Right lobe of liver (tissue), 4 donors: ENCODE results near the gene PFKP.

Experiments used
- CTCF ChIP-seq, 4 donors: fragments of 200-600 bp in 3 of 4; fragments of 450-650 bp in 1 of 4; IDR thresholded peaks; one replicate each; pipeline versions ENCODE4 v1.5.1 to v1.8.0; 2016 to 2022; ENCODE audit warnings: antibody characterized with exemption in 4 of 4, mild to moderate bottlenecking in 2 of 4
- POLR2A ChIP-seq: fragments of 450-650 bp; IDR thresholded peaks from one replicate; pipeline ENCODE4 v1.6.1; 2017; ENCODE audit warnings: antibody characterized with exemption, mild to moderate bottlenecking
- donor health status: DM: no; HTN: no; CAD: no.
- donor health status: DM: no; HTN: no; CAD: no.
- donor health status: DM: no; HTN: yes; CAD: no.

DNA sequence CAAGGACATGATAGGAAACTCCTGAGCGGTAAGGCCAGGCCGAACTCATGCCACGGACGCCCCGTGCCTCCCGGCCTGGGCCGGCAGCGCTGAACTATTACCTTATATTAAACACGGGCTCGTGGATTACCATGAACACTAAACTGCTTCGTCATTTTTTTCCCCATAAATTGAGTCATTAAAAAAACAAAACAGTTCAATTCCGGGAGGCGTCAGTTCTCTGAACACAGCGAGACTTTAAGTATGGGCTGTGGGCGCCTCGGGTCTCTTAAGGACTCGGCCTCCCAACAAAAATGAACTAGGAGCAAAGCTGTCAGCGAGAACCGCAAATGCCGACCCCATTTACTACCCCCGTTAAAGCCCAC, 104.7 kb downstream of the PFKP start:
- TF ChIP-seq CTCF (IDR thresholded peaks at IDR 0.05) (no peak), POLR2A (no peak)
